HG03565 (cell line): ENCODE results near the gene MYMK.

Experiments
- ATAC-seq: cut with Tn5 transposase; IDR thresholded peaks from one replicate; pipeline ENCODE4 v1.9.1; 2021; ENCODE audit warnings: mild to moderate bottlenecking, moderate library complexity; ENCODE audit not compliant: unreplicated experiment

MYMK gene

GRCh38 chr9:133558191-133559126 is 33.7 kb upstream of the MYMK start:
- no peak for ATAC-seq

GRCh38 chr9:133557581-133557980 is 32.8 kb upstream of the MYMK start:
- no peak for ATAC-seq

- no peak for ATAC-seq
Observed at GRCh38 chr9:133556354-133556753, 31.6 kb upstream of the MYMK start.

DNA sequence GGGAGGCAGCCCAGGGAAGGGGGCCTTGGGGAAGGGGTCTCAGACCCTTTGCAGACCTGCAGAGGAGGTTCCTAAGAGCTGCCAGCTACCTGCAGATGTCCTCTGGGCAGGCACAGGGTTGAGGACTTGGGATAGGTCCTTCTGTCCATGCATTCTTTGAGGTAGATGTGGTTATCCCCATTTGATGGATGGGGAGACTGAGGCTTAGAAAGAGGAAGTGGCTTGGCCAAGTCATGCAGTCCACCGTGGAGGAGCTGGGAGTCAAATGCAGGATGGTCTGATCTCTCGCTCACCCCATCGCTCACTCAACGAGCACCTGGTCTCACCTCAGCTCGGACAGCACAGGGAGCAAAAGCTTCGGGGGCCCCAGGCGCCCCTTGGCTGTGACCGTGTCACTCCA is 30.0 kb upstream of the MYMK start:
- no peak for ATAC-seq

GRCh38 chr9:133553973-133554713 is 29.4 kb upstream of the MYMK start:
- ATAC-seq, result no peak

- ATAC-seq, result no peak
Observed at GRCh38 chr9:133553123-133553522, 28.4 kb upstream of the MYMK start.

GRCh38 chr9:133552236-133552635 is 27.5 kb upstream of the MYMK start:
- ATAC-seq, result no peak

GRCh38 chr9:133551446-133551845 is 26.7 kb upstream of the MYMK start:
- no peak for ATAC-seq

DNA sequence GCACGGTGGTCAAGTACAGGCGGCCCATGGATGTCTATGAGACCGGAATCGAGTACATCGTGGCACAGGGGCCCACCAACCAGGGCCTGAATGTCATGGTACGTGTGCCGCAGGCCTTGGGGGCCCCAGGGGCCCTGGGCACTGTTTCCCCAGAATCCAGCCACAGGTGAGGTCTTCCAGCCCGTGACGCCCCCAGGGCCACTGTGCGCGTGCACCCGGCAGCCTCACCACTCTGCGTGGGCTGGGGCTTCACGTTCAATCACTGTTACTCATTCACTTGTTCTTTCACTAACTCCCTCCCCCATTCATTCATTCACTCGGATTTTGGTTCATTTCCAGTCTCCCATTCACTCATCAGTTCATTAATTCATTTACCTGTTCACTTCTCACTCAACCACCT is 22.4 kb upstream of the MYMK start:
- no peak for ATAC-seq

DNA sequence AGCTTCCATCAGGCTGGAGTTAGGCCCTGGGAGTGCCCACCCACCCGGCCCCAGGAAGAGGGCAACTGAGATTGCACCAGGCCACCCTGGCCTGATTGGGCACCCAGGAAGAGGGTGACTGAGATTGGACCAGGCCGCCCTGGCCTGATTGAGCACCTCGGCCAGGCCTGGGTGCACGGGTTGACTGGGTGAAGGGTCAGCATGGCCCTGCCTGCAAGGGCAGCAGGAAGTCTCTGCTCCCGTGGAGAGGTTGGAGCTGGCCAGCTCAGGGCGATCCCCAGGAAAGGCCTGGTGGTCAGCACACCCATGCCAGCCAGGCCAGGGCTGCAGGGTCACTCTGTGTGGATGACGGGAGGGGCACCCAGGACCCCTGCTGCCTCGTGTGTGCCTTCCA is 21.5 kb upstream of the MYMK start:
- ATAC-seq, result no peak

GRCh38 chr9:133545494-133546286 is 20.9 kb upstream of the MYMK start:
- no peak for ATAC-seq

GRCh38 chr9:133543772-133544467 is 19.2 kb upstream of the MYMK start:
- ATAC-seq, result no peak

DNA sequence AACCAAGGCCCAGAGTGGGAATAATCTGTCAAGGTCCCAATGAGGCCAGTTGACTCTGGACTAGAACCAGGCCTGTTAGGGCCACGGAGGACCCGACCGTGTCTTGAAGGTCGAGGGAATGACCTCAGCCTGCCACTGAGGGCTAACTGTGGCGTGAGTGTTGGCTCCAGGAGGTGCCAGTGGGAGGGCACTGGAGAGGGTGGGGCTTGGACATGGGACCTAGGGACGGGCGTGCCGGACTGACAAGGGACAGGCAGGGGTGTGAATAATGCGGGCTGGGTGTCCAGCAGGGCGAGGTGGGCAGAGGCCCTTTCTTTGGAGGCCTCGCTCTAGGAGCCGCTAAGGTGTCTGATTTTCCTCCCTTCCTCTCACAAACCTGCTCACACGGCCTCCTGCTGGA is 17.2 kb upstream of the MYMK start:
- ATAC-seq, result no peak

GRCh38 chr9:133540698-133541025 is 15.9 kb upstream of the MYMK start:
- no peak for ATAC-seq

- ATAC-seq, result no peak
Observed at GRCh38 chr9:133539991-133540697, 15.4 kb upstream of the MYMK start.

GRCh38 chr9:133538851-133539833 is 14.4 kb upstream of the MYMK start:
- no peak for ATAC-seq

- ATAC-seq, result no peak
Observed at GRCh38 chr9:133538176-133538575, 13.4 kb upstream of the MYMK start.

DNA sequence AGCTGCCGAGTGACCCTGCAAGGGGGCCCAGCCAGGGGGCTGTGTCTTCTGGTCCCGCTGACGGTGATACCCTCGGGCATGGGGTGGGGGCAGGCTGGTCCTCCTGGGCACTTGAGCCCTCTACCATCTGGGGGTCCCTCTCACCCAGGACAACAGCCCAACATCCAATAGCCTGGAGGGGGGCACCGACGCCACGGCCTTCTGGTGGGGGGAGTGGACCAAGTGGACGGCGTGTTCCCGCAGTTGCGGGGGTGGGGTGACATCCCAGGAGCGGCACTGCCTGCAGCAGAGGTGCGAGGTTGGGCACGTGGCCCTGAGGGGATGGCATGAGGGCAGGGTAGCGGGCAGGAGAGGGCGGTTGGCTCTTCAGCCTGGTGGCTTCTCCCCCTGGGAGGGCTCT is 12.5 kb upstream of the MYMK start:
- no peak for ATAC-seq

GRCh38 chr9:133536536-133536935 is 11.8 kb upstream of the MYMK start:
- no peak for ATAC-seq
